ENCODE results near the gene RCOR1. TPM values are rescaled to one million over a fixed set of nuclear protein-coding genes. Genes with fewer than 3 reads are reported as not detected.

RCOR1 gene
- total and polyA plus RNA-seq, 2 donors (not counting 1 experiment from before 2014, with no cell fraction given): 8.7 to 37.1 TPM

- Histone ChIP-seq H3K4me3 (ENCODE audit: control extremely low read depth in 1 of 5, extremely low read depth in 1 of 5, insufficient read depth in 1 of 5, low read depth in 2 of 5, low read length in 4 of 5) (peak overlapping the region in 4 of 5 experiments; percentile 16 to 52 (median 26)), H4K20me1 (ENCODE audit: control insufficient read depth, insufficient read depth, low read length, poor library complexity, severe bottlenecking) (no peaks in the 10 kb centered on the region), H3K4me1 (ENCODE audit: control insufficient read depth in 2 of 2, insufficient read depth in 2 of 2, low read length in 2 of 2) (peaks cover 14 to 21% of the 10 kb centered on the region in 2 donors), H3K79me2 (ENCODE audit: control insufficient read depth, insufficient read depth, low read length) (no peaks in the 10 kb centered on the region), H2AFZ (ENCODE audit: insufficient read depth, low read depth, low read length, poor library complexity, severe bottlenecking) (peak overlapping the region; percentile 37), H3K36me3 (replicated peaks in 1 of 2; ENCODE audit: control extremely low read depth in 1 of 2, control insufficient read depth in 1 of 2, extremely low read depth in 1 of 2, insufficient read depth in 2 of 2, low read length in 1 of 2) (no peaks in the 10 kb centered on the region), H3K4me2 (replicated peaks; ENCODE audit: low read depth, low read length, poor library complexity, severe bottlenecking) (peak overlapping the region; percentile 68), H3K9me3 (ENCODE audit: control extremely low read depth in 1 of 3, control insufficient read depth in 2 of 3, insufficient read depth in 1 of 3, low read length in 2 of 3) (peaks cover 0 to 5% (median 0%) of the 10 kb centered on the region in 3 donors), H3K27ac (ENCODE audit: low read length in 2 of 2) (peak overlapping the region in 1 of 2 donors; percentile 37), H3K27me3 (replicated peaks in 1 of 4; ENCODE audit: control extremely low read depth in 1 of 4, control insufficient read depth in 3 of 4, insufficient read depth in 4 of 4, low read length in 3 of 4) (no peaks in the 10 kb centered on the region), H3K9ac (ENCODE audit: low read length) (peak overlapping the region; percentile 41)
- WGBS (ENCODE audit: insufficient coverage): no CpG with 5 or more reads among the region's 8 CpGs
- ATAC-seq (ENCODE audit: low read depth) (peak; percentile 84), DNase-seq (peak; percentile 77)
- peaks cover 17% of the 10 kb centered on the region for H3K4me1 Mint-ChIP-seq
- intact Hi-C loops (cut with micrococcal nuclease): no loop called here
- TF ChIP-seq CTCF (IDR thresholded peaks at IDR 0.05) (no peak), EZH2 (IDR thresholded peaks at IDR 0.05; ENCODE audit: borderline replicate concordance, insufficient read depth, low read depth, low read length, poor library complexity, severe bottlenecking) (no peak)
- POLR2A ChIA-PET: interaction anchor here (0.6 to 0.7 kb wide), 2 partner anchors 22 to 270 kb away, joined by 3 to 4 read pairs; no protein-coding TSS in a partner anchor
- peak overlapping the region; percentile 66 for H3K4me3 Mint-ChIP-seq
- H3K9me3 Mint-ChIP-seq (ENCODE audit: insufficient read depth): no peaks in the 10 kb centered on the region
- CTCF ChIA-PET: interaction anchor here (1.7 kb wide), 1 partner anchor 50 kb away, joined by 5 read pairs; no protein-coding TSS in a partner anchor
- no peaks in the 10 kb centered on the region for H3K27me3 Mint-ChIP-seq
- peak overlapping the region; percentile 47 for H3K27ac Mint-ChIP-seq
Measured at GRCh38 chr14:102573591-102574046, 18.8 kb upstream of the RCOR1 start.

All from B cell (primary cell).